Measurements from ENCODE around the gene TMEM218. TPM values are rescaled to one million over a fixed set of nuclear protein-coding genes. Genes with fewer than 3 reads are reported as not detected.
"Not testable (repeated sequence)": the region's sequence is repeated elsewhere in the genome, so short reads cannot be mapped to it uniquely, and the experiment has no call there.

The TMEM218 gene
- total RNA-seq, 2 experiments from 2014 or later = 3.9 to 4.4 TPM

- Histone ChIP-seq H3K27me3 (ENCODE audit: control insufficient read depth in 1 of 2, insufficient read depth in 2 of 2, low read length in 2 of 2) (no peaks in the 10 kb centered on the region), H3K4me3 (ENCODE audit: low read length) (no peak overlapping the region), H3K4me1 (ENCODE audit: insufficient read depth, low read length) (no peaks in the 10 kb centered on the region), H3K27ac (ENCODE audit: low read depth in 1 of 2, low read length in 2 of 2) (no peak overlapping the region), H3K36me3 (ENCODE audit: insufficient read depth, low read length) (peaks cover 4% of the 10 kb centered on the region), H3K9me3 (ENCODE audit: control insufficient read depth in 1 of 2, insufficient read depth in 1 of 2, low read length in 2 of 2) (no peaks in the 10 kb centered on the region)
- Mint-ChIP-seq H3K4me3 (no peak overlapping the region), H3K36me3 (ENCODE audit: low read depth) (peaks cover 29% of the 10 kb centered on the region), H3K27ac (no peak overlapping the region), H3K4me1 (ENCODE audit: low read depth) (no peaks in the 10 kb centered on the region), H3K27me3 (no peaks in the 10 kb centered on the region), H3K9me3 (no peaks in the 10 kb centered on the region)
- intact Hi-C loops (cut with DNase I, micrococcal nuclease) = loop anchor here in 1 of 2 experiments (1.0 to 5.0 kb wide), 2 partner anchors 51 to 255 kb away; no protein-coding TSS in a partner anchor
- ChIA-PET POLR2A (interaction anchor here (1.7 kb wide), 1 partner anchor 50 kb away, joined by 4 read pairs; no protein-coding TSS in a partner anchor), CTCF (interaction anchor here (1.1 to 1.7 kb wide), 2 partner anchors 32 to 50 kb away, joined by 5 to 9 read pairs; no protein-coding TSS in a partner anchor)
- no peak for TF ChIP-seq CTCF (IDR thresholded peaks at IDR 0.05)
- no peak for DNase-seq
- ATAC-seq (ENCODE audit: poor library complexity) = no peak
These were observed 19.4 kb downstream of the TMEM218 start for GRCh38 chr11:125091877-125092664.

- POLR2A ChIA-PET = interaction anchor here (1.7 kb wide), 1 partner anchor 51 kb away, joined by 4 read pairs; no protein-coding TSS in a partner anchor
- Mint-ChIP-seq H3K4me3 (no peak overlapping the region), H3K27me3 (no peaks in the 10 kb centered on the region), H3K4me1 (ENCODE audit: low read depth) (no peaks in the 10 kb centered on the region), H3K36me3 (ENCODE audit: low read depth) (peaks cover 23% of the 10 kb centered on the region), H3K9me3 (no peaks in the 10 kb centered on the region), H3K27ac (no peak overlapping the region)
- no peak overlapping the region for H3K4me3 ChIP-seq (ENCODE audit: low read length)
- TF ChIP-seq CTCF (IDR thresholded peaks at IDR 0.05) = peak; percentile 22
- intact Hi-C loops (cut with DNase I, micrococcal nuclease) = loop anchor here in 1 of 2 experiments (5.0 kb wide), 1 partner anchor 256 kb away; no protein-coding TSS in a partner anchor
- peaks cover 4% of the 10 kb centered on the region for H3K36me3 ChIP-seq (ENCODE audit: insufficient read depth, low read length)
- CTCF ChIA-PET = interaction anchor here (1.1 to 1.7 kb wide), 2 partner anchors 33 to 51 kb away, joined by 5 to 9 read pairs; no protein-coding TSS in a partner anchor
- no peaks in the 10 kb centered on the region for H3K4me1 ChIP-seq (ENCODE audit: insufficient read depth, low read length)
- no peaks in the 10 kb centered on the region for H3K9me3 ChIP-seq (ENCODE audit: control insufficient read depth in 1 of 2, insufficient read depth in 1 of 2, low read length in 2 of 2)
- DNase-seq = peak in 4 of 14 experiments; percentile 17 to 34 (median 28)
- no peak overlapping the region for H3K27ac ChIP-seq (ENCODE audit: low read depth in 1 of 2, low read length in 2 of 2)
- no peaks in the 10 kb centered on the region for H3K27me3 ChIP-seq (ENCODE audit: control insufficient read depth in 1 of 2, insufficient read depth in 2 of 2, low read length in 2 of 2)
- no peak for ATAC-seq (ENCODE audit: poor library complexity)
These were observed 20.1 kb downstream of the TMEM218 start for GRCh38 chr11:125091247-125091876.

GRCh38 chr11:125090816-125091215 is 20.6 kb downstream of the TMEM218 start:
- H3K4me3 Mint-ChIP-seq = no peak overlapping the region
- intact Hi-C loops (cut with DNase I, micrococcal nuclease) = loop anchor here in 1 of 2 experiments (5.0 kb wide), 1 partner anchor 256 kb away; no protein-coding TSS in a partner anchor
- H3K4me1 Mint-ChIP-seq (ENCODE audit: low read depth) = no peaks in the 10 kb centered on the region
- peaks cover 17% of the 10 kb centered on the region for H3K36me3 Mint-ChIP-seq (ENCODE audit: low read depth)
- ChIA-PET POLR2A (interaction anchor here (1.7 kb wide), 1 partner anchor 51 kb away, joined by 4 read pairs; no protein-coding TSS in a partner anchor), CTCF (interaction anchor here (1.1 to 1.7 kb wide), 2 partner anchors 33 to 51 kb away, joined by 5 to 9 read pairs; no protein-coding TSS in a partner anchor)
- H3K4me1 ChIP-seq (ENCODE audit: insufficient read depth, low read length) = no peaks in the 10 kb centered on the region
- no peak for DNase-seq
- no peak overlapping the region for H3K27ac Mint-ChIP-seq
- no peak for TF ChIP-seq CTCF (IDR thresholded peaks at IDR 0.05)
- H3K4me3 ChIP-seq (ENCODE audit: low read length) = no peak overlapping the region
- H3K9me3 ChIP-seq (ENCODE audit: control insufficient read depth in 1 of 2, insufficient read depth in 1 of 2, low read length in 2 of 2) = no peaks in the 10 kb centered on the region
- H3K27me3 Mint-ChIP-seq = no peaks in the 10 kb centered on the region
- no peak for ATAC-seq (ENCODE audit: poor library complexity)
- peaks cover 4% of the 10 kb centered on the region for H3K36me3 ChIP-seq (ENCODE audit: insufficient read depth, low read length)
- no peak overlapping the region for H3K27ac ChIP-seq (ENCODE audit: low read depth in 1 of 2, low read length in 2 of 2)
- no peaks in the 10 kb centered on the region for H3K27me3 ChIP-seq (ENCODE audit: control insufficient read depth in 1 of 2, insufficient read depth in 2 of 2, low read length in 2 of 2)
- H3K9me3 Mint-ChIP-seq = no peaks in the 10 kb centered on the region

- H3K9me3 ChIP-seq (ENCODE audit: control insufficient read depth in 1 of 2, insufficient read depth in 1 of 2, low read length in 2 of 2); H3K27ac Mint-ChIP-seq; H3K4me1 Mint-ChIP-seq (ENCODE audit: low read depth); DNase-seq; H3K27me3 ChIP-seq (ENCODE audit: control insufficient read depth in 1 of 2, insufficient read depth in 2 of 2, low read length in 2 of 2); ATAC-seq (ENCODE audit: poor library complexity); H3K27ac ChIP-seq (ENCODE audit: low read depth in 1 of 2, low read length in 2 of 2); H3K9me3 Mint-ChIP-seq; H3K27me3 Mint-ChIP-seq; H3K4me1 ChIP-seq (ENCODE audit: insufficient read depth, low read length); H3K4me3 ChIP-seq (ENCODE audit: low read length); H3K36me3 ChIP-seq (ENCODE audit: insufficient read depth, low read length); H3K4me3 Mint-ChIP-seq: not testable (repeated sequence)
- ChIA-PET CTCF (interaction anchor here (1.7 kb wide), 1 partner anchor 52 kb away, joined by 9 read pairs; no protein-coding TSS in a partner anchor), POLR2A (interaction anchor here (1.7 kb wide), 1 partner anchor 52 kb away, joined by 4 read pairs; no protein-coding TSS in a partner anchor)
- H3K36me3 Mint-ChIP-seq (ENCODE audit: low read depth) = peaks cover 14% of the 10 kb centered on the region
- intact Hi-C loops (cut with DNase I, micrococcal nuclease) = loop anchor here in 1 of 2 experiments (5.0 kb wide), 1 partner anchor 257 kb away; no protein-coding TSS in a partner anchor
These were observed 21.3 kb downstream of the TMEM218 start for GRCh38 chr11:125090151-125090550.

Measured in CD4-positive, alpha-beta T cell (primary cell).